Sigmoid colon (tissue), 7 donors: ENCODE results near the gene FBXO48. TPM values are rescaled to one million over a fixed set of nuclear protein-coding genes. Genes with fewer than 3 reads are reported as not detected.

ENCODE experiments used
- DNase-seq: peaks from one replicate; pipeline ENCODE4 v3.0.0-alpha.2; 2019
- H3K27ac ChIP-seq, 4 donors: fragments of 200-600 bp; sonication (generic); one replicate each; pipeline ENCODE4 v1.5.1; 2016 to 2019; ENCODE audit warnings: mild to moderate bottlenecking in 1 of 4
- H3K27me3 ChIP-seq, 3 donors: fragments of 200-600 bp; sonication (generic); one replicate each; pipeline ENCODE4 v1.5.1; 2019; ENCODE audit warnings: mild to moderate bottlenecking in 1 of 3
- H3K36me3 ChIP-seq, 4 donors: fragments of 200-600 bp; sonication (generic); one replicate each; pipeline ENCODE4 v1.5.1; 2016 to 2019
- H3K4me1 ChIP-seq, 4 donors: fragments of 200-600 bp; sonication (generic); one replicate each; pipeline ENCODE4 v1.5.1; 2017 to 2019
- H3K4me3 ChIP-seq, 4 donors: fragments of 200-600 bp; sonication (generic); one replicate each; pipeline ENCODE4 v1.5.1; 2017 to 2019; ENCODE audit warnings: mild to moderate bottlenecking in 2 of 4, moderate library complexity in 1 of 4
- H3K9me3 ChIP-seq, 4 donors: fragments of 200-600 bp in 3 of 4; sonication (generic) in 3 of 4; one replicate each; pipeline versions ENCODE4 v1.5.1 to v1.6.1; 2013 to 2019
- CTCF ChIP-seq, 4 experiments: fragments of 450-650 bp in 3 of 4; fragments of 200-600 bp in 1 of 4; IDR thresholded peaks; one replicate each; pipeline ENCODE4 v1.5.1; 2016 to 2019; ENCODE audit warnings: antibody characterized with exemption in 4 of 4, mild to moderate bottlenecking in 3 of 4, moderate library complexity in 2 of 4
- EP300 ChIP-seq, 4 donors: sonication (generic); formaldehyde crosslinking; IDR thresholded peaks; one replicate each; pipeline ENCODE4 v1.6.1; 2017; ENCODE audit warnings: antibody characterized with exemption in 4 of 4
- POLR2A ChIP-seq, 2 donors: fragments of 450-650 bp; IDR thresholded peaks; one replicate each; pipeline ENCODE4 v1.6.1; 2016; ENCODE audit warnings: antibody characterized with exemption in 2 of 2, mild to moderate bottlenecking in 2 of 2, moderate library complexity in 2 of 2
- POLR2AphosphoS5 ChIP-seq, 4 donors: sonication (generic); formaldehyde crosslinking; IDR thresholded peaks; one replicate each; pipeline ENCODE4 v1.6.1; 2017; ENCODE audit warnings: antibody characterized with exemption in 4 of 4
- WGBS, 2 donors: extraction: QIAGEN DNeasy Blood & Tissue Kit; methylation state at CpG; one replicate each; pipeline ENCODE4 v1.1.7; 2013; 5-methylcytosine and 5-hydroxymethylcytosine counted together
- intact Hi-C: fragments of 100-400 bp; cut with DNase I; formaldehyde crosslinking; loops from one replicate; pipeline ENCODE4 v1.15.1; 2023
- polyA plus RNA-seq, 3 donors: library from polyadenylated mRNA; stranded (reverse); fragments of 200-250 nt; gene quantifications; one replicate each; pipeline ENCODE4 v1.2.3, GENCODE V29; 2013
- total RNA-seq, 4 donors: library from RNA; depleted of rRNA; stranded (reverse); fragments of >200 nt; gene quantifications; one replicate each; pipeline ENCODE4 v1.1.0, GENCODE V29; 2016
- donor health status: healthy with polysubstance abuse.
- donor health status: Bipolar disorder and iron deficiency.
- donor health status: healthy.

FBXO48 gene
- total and polyA plus RNA-seq, 7 donors = 0.55 to 1.2 (median 0.70) TPM

GRCh38 chr2:68426848-68427579 is 40.1 kb downstream of the FBXO48 start:
- peak overlapping the region in 2 of 4 donors; percentile 4 to 5 for H3K27ac ChIP-seq
- intact Hi-C loops = no loop called here

GRCh38 chr2:68426446-68426845 is 40.6 kb downstream of the FBXO48 start:
- Histone ChIP-seq H3K4me3 (no peak overlapping the region), H3K4me1 (peaks cover 0 to 25% (median 17%) of the 10 kb centered on the region in 4 donors), H3K36me3 (no peaks in the 10 kb centered on the region), H3K27ac (no peak overlapping the region), H3K27me3 (no peaks in the 10 kb centered on the region), H3K9me3 (no peaks in the 10 kb centered on the region)
- DNase-seq = no peak
- no peak for TF ChIP-seq POLR2A (IDR thresholded peaks at IDR 0.05)
- no peak for TF ChIP-seq EP300 (IDR thresholded peaks at IDR 0.05)
- no peak for TF ChIP-seq POLR2AphosphoS5 (IDR thresholded peaks at IDR 0.05)
- TF ChIP-seq CTCF (IDR thresholded peaks at IDR 0.05) = no peak
- intact Hi-C loops = no loop called here
- WGBS, 2 donors = 84 to 89% methylated on average over 1 of the region's 1 CpG

More at GRCh38 chr2:68426848-68427579, 40.1 kb downstream of the FBXO48 start:
- H3K9me3 ChIP-seq = no peaks in the 10 kb centered on the region
- no peaks in the 10 kb centered on the region for H3K36me3 ChIP-seq
- no peak for DNase-seq
- TF ChIP-seq EP300 (IDR thresholded peaks at IDR 0.05) = no peak
- no peak for TF ChIP-seq POLR2A (IDR thresholded peaks at IDR 0.05)
- TF ChIP-seq CTCF (IDR thresholded peaks at IDR 0.05) = no peak
- TF ChIP-seq POLR2AphosphoS5 (IDR thresholded peaks at IDR 0.05) = no peak
- WGBS, 2 donors = 60 to 63% methylated on average over 10 of the region's 10 CpGs
- H3K4me3 ChIP-seq = no peak overlapping the region
- no peaks in the 10 kb centered on the region for H3K27me3 ChIP-seq
- peaks cover 0 to 25% (median 17%) of the 10 kb centered on the region in 4 donors for H3K4me1 ChIP-seq

- 68 to 84% methylated on average over 3 of the region's 3 CpGs for WGBS, 2 donors
- Histone ChIP-seq H3K4me1 (peaks cover 0 to 25% (median 17%) of the 10 kb centered on the region in 4 donors), H3K27me3 (no peaks in the 10 kb centered on the region), H3K36me3 (no peaks in the 10 kb centered on the region), H3K9me3 (no peaks in the 10 kb centered on the region), H3K4me3 (no peak overlapping the region), H3K27ac (no peak overlapping the region)
- no peak for DNase-seq
- no peak for TF ChIP-seq POLR2AphosphoS5 (IDR thresholded peaks at IDR 0.05)
- TF ChIP-seq EP300 (IDR thresholded peaks at IDR 0.05) = no peak
- TF ChIP-seq POLR2A (IDR thresholded peaks at IDR 0.05) = no peak
- TF ChIP-seq CTCF (IDR thresholded peaks at IDR 0.05) = no peak
- intact Hi-C loops = no loop called here
Observed at GRCh38 chr2:68425503-68425902, 41.6 kb downstream of the FBXO48 start.

GRCh38 chr2:68423966-68424650 is 43.0 kb downstream of the FBXO48 start:
- Histone ChIP-seq H3K36me3 (no peaks in the 10 kb centered on the region), H3K4me3 (no peak overlapping the region), H3K9me3 (no peaks in the 10 kb centered on the region), H3K27me3 (no peaks in the 10 kb centered on the region), H3K27ac (no peak overlapping the region), H3K4me1 (peaks cover 0 to 25% (median 17%) of the 10 kb centered on the region in 4 donors)
- DNase-seq = no peak
- TF ChIP-seq POLR2AphosphoS5 (IDR thresholded peaks at IDR 0.05) = no peak
- no peak for TF ChIP-seq POLR2A (IDR thresholded peaks at IDR 0.05)
- TF ChIP-seq CTCF (IDR thresholded peaks at IDR 0.05) = no peak
- TF ChIP-seq EP300 (IDR thresholded peaks at IDR 0.05) = no peak
- 30 to 63% methylated on average over 2 of the region's 2 CpGs for WGBS, 2 donors
- intact Hi-C loops = no loop called here
